HL-60 (cell line): Measurements from ENCODE around the gene FN1.

Source experiments
- DNase-seq, 2 experiments: peaks; one replicate each; pipeline ENCODE4 v3.0.0-alpha.2; 2010 to 2020; ENCODE audit warnings: low read depth in 1 of 2, low spot score in 1 of 2
- H3K27ac ChIP-seq: fragments of 250-450 bp; sonication (Bioruptor Pico); replicated peaks from 2 replicates; pipeline ENCODE4 v1.5.1; 2020; ENCODE audit warnings: mild to moderate bottlenecking, moderate library complexity
- H3K27me3 ChIP-seq: fragments of 250-450 bp; sonication (Bioruptor Pico); 2 replicates; pipeline ENCODE4 v1.5.1; 2021; ENCODE audit warnings: mild to moderate bottlenecking, moderate library complexity; ENCODE audit not compliant: insufficient read depth, poor library complexity, severe bottlenecking
- H3K4me3 ChIP-seq: replicated peaks from 2 replicates; pipeline ENCODE4 v1.5.1; 2011; ENCODE audit warnings: mild to moderate bottlenecking, control low read depth, low read length; ENCODE audit not compliant: insufficient read depth
- GABPA ChIP-seq: IDR thresholded peaks from 2 replicates; pipeline ENCODE4 v1.6.1; 2012; ENCODE audit warnings: low read depth
- POLR2AphosphoS5 ChIP-seq: IDR thresholded peaks from 2 replicates; pipeline ENCODE4 v1.6.1; 2012; ENCODE audit warnings: low read depth
- SPI1 ChIP-seq: IDR thresholded peaks from 2 replicates; pipeline ENCODE4 v1.6.1; 2012; ENCODE audit warnings: low read depth, mild to moderate bottlenecking, borderline replicate concordance
- TF ChIP-seq, protein P1 (sequence below): IDR thresholded peaks from one replicate; pipeline ENCODE4 v1.5.1; 2011; ENCODE audit warnings: low read length, control low read depth, inconsistent platforms; ENCODE audit not compliant: insufficient read depth
- TF ChIP-seq, protein P2 (sequence below): IDR thresholded peaks from 2 replicates; pipeline ENCODE4 v1.6.1; 2012; ENCODE audit warnings: low read depth; ENCODE audit not compliant: insufficient replicate concordance

The FN1 gene

GRCh38 chr2:215483431-215483830 lies 47.6 kb upstream of the FN1 start:
- peaks cover 5% of the 10 kb centered on the region for H3K27me3 ChIP-seq
- H3K4me3 ChIP-seq, result no peak overlapping the region
- TF ChIP-seq, protein P1, sequence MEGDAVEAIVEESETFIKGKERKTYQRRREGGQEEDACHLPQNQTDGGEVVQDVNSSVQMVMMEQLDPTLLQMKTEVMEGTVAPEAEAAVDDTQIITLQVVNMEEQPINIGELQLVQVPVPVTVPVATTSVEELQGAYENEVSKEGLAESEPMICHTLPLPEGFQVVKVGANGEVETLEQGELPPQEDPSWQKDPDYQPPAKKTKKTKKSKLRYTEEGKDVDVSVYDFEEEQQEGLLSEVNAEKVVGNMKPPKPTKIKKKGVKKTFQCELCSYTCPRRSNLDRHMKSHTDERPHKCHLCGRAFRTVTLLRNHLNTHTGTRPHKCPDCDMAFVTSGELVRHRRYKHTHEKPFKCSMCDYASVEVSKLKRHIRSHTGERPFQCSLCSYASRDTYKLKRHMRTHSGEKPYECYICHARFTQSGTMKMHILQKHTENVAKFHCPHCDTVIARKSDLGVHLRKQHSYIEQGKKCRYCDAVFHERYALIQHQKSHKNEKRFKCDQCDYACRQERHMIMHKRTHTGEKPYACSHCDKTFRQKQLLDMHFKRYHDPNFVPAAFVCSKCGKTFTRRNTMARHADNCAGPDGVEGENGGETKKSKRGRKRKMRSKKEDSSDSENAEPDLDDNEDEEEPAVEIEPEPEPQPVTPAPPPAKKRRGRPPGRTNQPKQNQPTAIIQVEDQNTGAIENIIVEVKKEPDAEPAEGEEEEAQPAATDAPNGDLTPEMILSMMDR, result no peak
- no peak for TF ChIP-seq SPI1
- TF ChIP-seq, protein P2, sequence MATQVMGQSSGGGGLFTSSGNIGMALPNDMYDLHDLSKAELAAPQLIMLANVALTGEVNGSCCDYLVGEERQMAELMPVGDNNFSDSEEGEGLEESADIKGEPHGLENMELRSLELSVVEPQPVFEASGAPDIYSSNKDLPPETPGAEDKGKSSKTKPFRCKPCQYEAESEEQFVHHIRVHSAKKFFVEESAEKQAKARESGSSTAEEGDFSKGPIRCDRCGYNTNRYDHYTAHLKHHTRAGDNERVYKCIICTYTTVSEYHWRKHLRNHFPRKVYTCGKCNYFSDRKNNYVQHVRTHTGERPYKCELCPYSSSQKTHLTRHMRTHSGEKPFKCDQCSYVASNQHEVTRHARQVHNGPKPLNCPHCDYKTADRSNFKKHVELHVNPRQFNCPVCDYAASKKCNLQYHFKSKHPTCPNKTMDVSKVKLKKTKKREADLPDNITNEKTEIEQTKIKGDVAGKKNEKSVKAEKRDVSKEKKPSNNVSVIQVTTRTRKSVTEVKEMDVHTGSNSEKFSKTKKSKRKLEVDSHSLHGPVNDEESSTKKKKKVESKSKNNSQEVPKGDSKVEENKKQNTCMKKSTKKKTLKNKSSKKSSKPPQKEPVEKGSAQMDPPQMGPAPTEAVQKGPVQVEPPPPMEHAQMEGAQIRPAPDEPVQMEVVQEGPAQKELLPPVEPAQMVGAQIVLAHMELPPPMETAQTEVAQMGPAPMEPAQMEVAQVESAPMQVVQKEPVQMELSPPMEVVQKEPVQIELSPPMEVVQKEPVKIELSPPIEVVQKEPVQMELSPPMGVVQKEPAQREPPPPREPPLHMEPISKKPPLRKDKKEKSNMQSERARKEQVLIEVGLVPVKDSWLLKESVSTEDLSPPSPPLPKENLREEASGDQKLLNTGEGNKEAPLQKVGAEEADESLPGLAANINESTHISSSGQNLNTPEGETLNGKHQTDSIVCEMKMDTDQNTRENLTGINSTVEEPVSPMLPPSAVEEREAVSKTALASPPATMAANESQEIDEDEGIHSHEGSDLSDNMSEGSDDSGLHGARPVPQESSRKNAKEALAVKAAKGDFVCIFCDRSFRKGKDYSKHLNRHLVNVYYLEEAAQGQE, result no peak
- no peak for TF ChIP-seq GABPA
- no peak for TF ChIP-seq POLR2AphosphoS5
- no peak for DNase-seq
- no peak overlapping the region for H3K27ac ChIP-seq

- TF ChIP-seq SPI1 (no peak), GABPA (no peak), POLR2AphosphoS5 (no peak)
- TF ChIP-seq, protein P1, result no peak
- TF ChIP-seq, protein P2, result no peak
- no peak overlapping the region for H3K4me3 ChIP-seq
- peaks cover 5% of the 10 kb centered on the region for H3K27me3 ChIP-seq
- no peak overlapping the region for H3K27ac ChIP-seq
- no peak for DNase-seq
Observed at GRCh38 chr2:215479536-215480240, 43.8 kb upstream of the FN1 start.

GRCh38 chr2:215479121-215479520 lies 43.3 kb upstream of the FN1 start:
- no peak overlapping the region for H3K4me3 ChIP-seq
- TF ChIP-seq SPI1, result no peak
- TF ChIP-seq, protein P1, result no peak
- TF ChIP-seq, protein P2, result no peak
- DNase-seq, result no peak
- H3K27me3 ChIP-seq, result peaks cover 5% of the 10 kb centered on the region
- H3K27ac ChIP-seq, result no peak overlapping the region
